GM18505 (cell line): ENCODE data around the gene NREP.

Source experiments
- ATAC-seq: cut with Tn5 transposase; IDR thresholded peaks from one replicate; pipeline ENCODE4 v1.9.1; 2021; ENCODE audit not compliant: unreplicated experiment
- POLR2A ChIP-seq: IDR thresholded peaks from 4 replicates; pipeline ENCODE4 v1.6.1; 2011; ENCODE audit warnings: borderline replicate concordance; ENCODE audit not compliant: insufficient read depth, insufficient read length; ENCODE audit errors: extremely low read depth

Gene NREP

DNA sequence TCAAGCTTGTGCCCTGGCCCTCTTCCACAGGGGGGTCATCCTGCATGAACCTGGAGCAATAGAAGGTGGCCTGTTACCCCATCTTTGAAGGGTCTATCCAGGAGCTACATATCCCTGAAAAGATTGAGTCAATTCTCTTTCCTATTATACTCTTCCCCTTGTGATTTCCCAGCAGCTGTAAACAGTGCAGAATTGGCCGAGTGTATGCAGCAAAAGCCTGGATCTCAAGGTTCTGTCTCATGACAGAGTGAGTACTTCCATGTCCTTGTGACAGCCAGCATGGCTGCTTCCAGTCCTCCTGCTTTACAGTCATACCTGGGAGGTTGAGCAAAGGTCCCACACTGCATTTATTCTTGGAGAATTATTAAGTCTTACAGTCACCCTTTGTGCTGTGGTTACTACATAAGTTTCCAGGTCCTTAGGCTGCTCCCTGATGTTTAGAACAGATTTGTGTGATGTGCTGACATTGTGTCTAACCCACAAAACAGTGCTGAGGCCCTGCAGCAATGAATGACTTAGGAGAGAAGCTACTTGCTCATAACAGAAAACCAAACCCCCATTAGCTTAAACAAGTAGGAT, 67.5 kb downstream of the NREP start:
- TF ChIP-seq POLR2A = no peak

DNA sequence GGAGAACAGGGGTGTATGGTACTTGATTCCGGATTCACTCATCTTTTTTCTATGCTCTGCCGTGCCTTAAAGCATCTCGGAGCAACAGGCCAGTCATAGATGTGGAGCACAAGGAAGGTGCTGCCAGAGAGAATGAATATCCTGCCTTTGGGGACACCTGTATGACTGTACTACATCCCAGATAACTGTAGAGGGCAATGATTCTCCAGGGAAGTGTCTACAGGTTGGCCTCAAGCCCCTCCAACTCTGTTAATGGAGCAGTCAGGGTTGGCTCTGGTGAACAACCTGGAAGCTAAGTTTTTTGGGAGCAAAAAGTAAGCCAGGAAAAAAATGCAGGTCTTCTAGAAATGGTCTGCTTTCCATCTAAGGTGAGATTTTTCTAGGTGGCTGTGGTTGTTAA, 71.0 kb downstream of the NREP start:
- ATAC-seq = peak; percentile 56
- TF ChIP-seq POLR2A = no peak

More for the DNA sequence above, 67.5 kb downstream of the NREP start:
- ATAC-seq = no peak

DNA sequence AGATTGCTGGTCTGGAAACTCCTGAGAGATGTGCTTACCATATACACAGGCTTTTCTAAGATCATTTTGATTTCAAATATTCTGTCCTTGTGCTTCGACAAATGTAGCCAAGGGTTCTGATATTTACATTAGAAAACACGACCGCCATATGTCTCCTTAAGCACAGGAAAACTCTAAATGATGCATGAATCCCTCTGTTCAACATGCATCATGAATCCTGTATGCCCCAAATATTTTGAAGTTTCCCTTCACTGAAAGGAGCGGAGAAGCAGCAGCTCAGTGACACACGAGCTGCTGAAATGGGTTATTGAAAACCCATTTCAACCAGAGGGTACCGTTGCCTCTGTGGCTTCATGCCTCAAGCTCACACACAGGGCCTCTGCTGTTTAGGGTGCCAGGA, 74.4 kb downstream of the NREP start:
- no peak for TF ChIP-seq POLR2A
- no peak for ATAC-seq

DNA sequence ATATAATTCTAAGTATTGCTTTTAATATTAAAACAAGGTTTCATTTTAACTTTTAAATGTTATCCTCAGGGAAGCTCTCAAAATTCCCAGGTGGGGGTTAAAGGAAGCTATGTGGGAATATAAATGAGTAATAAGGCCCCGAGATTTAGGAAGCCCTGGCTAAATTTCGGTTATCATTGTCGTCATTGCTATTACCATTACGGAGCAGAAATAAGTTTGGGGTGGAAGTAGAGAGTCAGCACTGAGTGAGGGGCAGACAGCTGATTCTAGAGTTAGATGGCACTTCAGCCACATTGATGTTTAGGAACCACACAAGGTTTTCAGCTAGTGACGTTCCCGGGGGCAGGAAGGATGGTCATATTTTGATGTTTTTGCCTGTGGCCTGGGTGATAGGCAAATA, 74.9 kb downstream of the NREP start:
- ATAC-seq = no peak
- TF ChIP-seq POLR2A = no peak

DNA sequence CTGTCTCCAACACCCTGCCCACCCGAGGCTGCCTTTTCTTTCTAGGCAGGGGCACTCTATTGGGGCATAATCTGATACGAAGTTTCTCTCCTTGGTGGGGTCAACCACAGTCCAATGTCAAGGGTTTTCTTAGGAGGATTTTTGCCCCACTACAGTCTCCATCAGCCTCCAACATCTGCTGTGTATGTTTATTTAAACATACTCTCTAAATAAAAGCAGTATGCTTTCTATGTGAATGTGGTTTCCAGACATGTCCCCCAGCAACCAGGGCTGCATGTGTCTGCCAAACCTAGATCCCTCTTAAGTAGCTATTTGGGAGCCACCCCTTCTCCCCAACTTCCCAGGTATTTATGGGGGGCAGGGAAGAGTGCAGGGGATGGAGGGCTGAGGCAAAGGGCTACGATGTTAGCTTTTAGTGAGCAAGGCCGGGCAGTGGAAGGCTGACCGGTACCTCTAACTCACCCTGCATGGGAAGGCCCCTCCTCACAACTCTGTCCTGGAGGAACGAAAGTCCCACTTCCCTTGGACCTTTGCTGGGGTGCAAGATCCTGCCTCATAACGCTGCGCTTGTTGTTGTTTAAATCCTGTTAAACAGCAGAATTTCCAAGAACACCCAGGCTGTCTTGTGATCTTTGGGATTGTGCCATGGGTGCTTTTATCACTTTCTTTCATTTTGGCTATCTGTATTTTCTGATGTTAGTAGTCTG, 75.4 kb downstream of the NREP start:
- no peak for ATAC-seq

DNA sequence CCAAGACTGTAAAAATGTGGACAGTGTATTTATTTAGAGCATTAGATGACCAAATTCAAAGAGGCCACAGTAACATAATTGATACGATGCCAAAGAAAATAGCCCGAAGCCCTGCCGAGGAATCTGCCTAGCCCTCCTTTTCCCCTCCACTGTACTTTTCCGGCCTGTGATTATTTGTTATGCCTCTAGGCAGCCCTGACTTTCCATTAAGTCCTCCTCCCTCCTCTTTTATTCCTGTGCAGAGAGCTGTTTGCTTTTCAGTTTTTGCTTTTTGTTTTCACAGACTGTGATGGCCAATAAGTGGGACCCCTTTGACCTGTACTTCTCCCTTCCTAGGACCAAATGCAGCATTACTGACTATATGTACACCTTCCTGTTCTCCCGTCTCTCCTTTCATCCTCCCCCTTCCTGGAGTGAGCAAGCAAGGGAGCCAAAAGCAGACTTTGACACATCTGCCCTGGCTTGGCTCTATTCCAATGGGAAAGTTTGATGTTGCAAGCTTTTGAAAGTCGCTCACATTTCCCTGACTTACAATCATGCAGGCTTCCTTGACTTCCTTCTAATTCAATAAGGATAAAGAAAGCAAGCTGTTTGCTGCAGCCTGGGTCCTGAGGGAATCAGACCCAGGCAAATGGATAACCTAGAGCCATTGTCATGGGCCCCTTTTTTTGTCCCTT, 76.1 kb downstream of the NREP start:
- TF ChIP-seq POLR2A = no peak
- no peak for ATAC-seq

More for the DNA sequence above, 75.4 kb downstream of the NREP start:
- TF ChIP-seq POLR2A = no peak

DNA sequence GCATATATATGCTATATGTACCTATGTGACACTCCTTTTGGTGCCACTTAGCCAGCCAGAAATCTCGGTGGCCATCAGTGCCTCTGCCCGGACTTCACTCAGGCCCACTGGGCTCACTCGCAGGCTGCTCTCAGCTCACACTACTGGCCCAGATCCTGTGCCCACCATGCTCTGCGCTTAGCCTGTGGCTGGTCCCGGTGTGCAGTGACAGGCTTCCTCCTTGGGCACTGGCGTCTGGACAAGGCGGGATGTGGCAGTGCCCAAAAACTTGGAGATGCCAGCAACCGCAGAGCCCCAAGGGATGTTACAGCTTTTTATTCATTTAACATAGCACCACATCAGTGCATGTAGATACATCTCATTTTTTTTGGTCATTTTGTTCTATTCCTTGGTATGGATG, 77.4 kb downstream of the NREP start:
- no peak for TF ChIP-seq POLR2A
- no peak for ATAC-seq
